Measurements from ENCODE around the gene HDAC4. TPM values are rescaled to one million over a fixed set of nuclear protein-coding genes. Genes with fewer than 3 reads are reported as not detected.

Gene HDAC4
- total RNA-seq, 1 experiment from 2014 or later, result 32.0 TPM

- Histone ChIP-seq H3K18ac (ENCODE audit: insufficient read length, low read depth, low read length) (peak overlapping the region; percentile 42), H3K9ac (ENCODE audit: extremely low read depth, insufficient read length, low read length) (no peak overlapping the region), H3K4ac (ENCODE audit: low read depth, low read length) (no peak overlapping the region), H4K8ac (replicated peaks; ENCODE audit: insufficient read length, low read depth, low read length) (no peak overlapping the region), H4K20me1 (ENCODE audit: control insufficient read depth, insufficient read depth, insufficient read length) (no peaks in the 10 kb centered on the region), H4K91ac (ENCODE audit: insufficient read length, low read depth, low read length) (no peak overlapping the region), H3K27me3 (ENCODE audit: insufficient read depth, low read length) (no peaks in the 10 kb centered on the region), H4K5ac (ENCODE audit: insufficient read length, low read depth, low read length) (no peak overlapping the region), H2BK15ac (ENCODE audit: low read depth, low read length) (no peak overlapping the region), H3K4me2 (ENCODE audit: insufficient read depth, insufficient read length, low read length) (no peak overlapping the region), H2BK20ac (ENCODE audit: low read depth, low read length, poor library complexity, severe bottlenecking) (no peak overlapping the region), H3K14ac (ENCODE audit: insufficient read depth, low read length) (no peak overlapping the region; the same call in 1 of the 2 replicates), H3K23me2 (ENCODE audit: insufficient read length, low read depth, low read length, poor library complexity, severe bottlenecking) (no peaks in the 10 kb centered on the region), H2AFZ (ENCODE audit: low read length) (no peak overlapping the region), H3K27ac (ENCODE audit: insufficient read length, low read depth, low read length) (no peak overlapping the region), H3K56ac (ENCODE audit: insufficient read length, low read depth, low read length) (no peak overlapping the region), H3T11ph (ENCODE audit: low read length) (no peak overlapping the region), H2BK12ac (ENCODE audit: insufficient read length, low read depth, low read length) (no peak overlapping the region), H2BK5ac (ENCODE audit: insufficient read length, low read length) (no peak overlapping the region), H3K79me2 (ENCODE audit: insufficient read depth, low read length) (peaks cover 6% of the 10 kb centered on the region; the same call in 1 of the 2 replicates), H3K79me1 (ENCODE audit: insufficient read depth, low read depth, low read length, poor library complexity, severe bottlenecking) (peaks cover 3% of the 10 kb centered on the region), H2BK120ac (ENCODE audit: low read depth, low read length, poor library complexity, severe bottlenecking) (no peak overlapping the region), H2AK5ac (ENCODE audit: insufficient read length, low read length) (no peak overlapping the region), H3K4me1 (ENCODE audit: insufficient read depth, low read length) (no peaks in the 10 kb centered on the region; the same call in 1 of the 2 replicates), H3K9me3 (ENCODE audit: control insufficient read depth, low read depth, low read length) (no peaks in the 10 kb centered on the region), H3K23ac (ENCODE audit: insufficient read length, low read depth, low read length) (no peak overlapping the region)
- H3K36me3 Mint-ChIP-seq (ENCODE audit: insufficient read depth in 1 of 3, low read depth in 3 of 3), result peaks cover 13 to 19% (median 15%) of the 10 kb centered on the region in 3 experiments
- WGBS (ENCODE audit: extremely low coverage, insufficient read length, low lambda C conversion rate), result no CpG with 5 or more reads among the region's 7 CpGs
- TF ChIP-seq CTCF (conservative IDR thresholded peaks at IDR 0.05), result no peak
- no peak for DNase-seq
- H3K27ac Mint-ChIP-seq, result no peak overlapping the region; a peak in 1 of 7 replicates
- H3K9me3 Mint-ChIP-seq, result peaks cover 18 to 19% of the 10 kb centered on the region in 2 experiments
- no peaks in the 10 kb centered on the region; the same call in 1 of the 2 replicates for H3K27me3 Mint-ChIP-seq (ENCODE audit: low read depth)
- H3K4me3 Mint-ChIP-seq, result no peak overlapping the region
- peaks cover 28 to 41% of the 10 kb centered on the region in 2 experiments for H3K4me1 Mint-ChIP-seq
These were observed 147.0 kb downstream of the HDAC4 start for GRCh38 chr2:239253701-239254436.
